Sciatic nerve (tissue), 2 donors: ENCODE results near the gene CYP3A4. TPM values are rescaled to one million over a fixed set of nuclear protein-coding genes. Genes with fewer than 3 reads are reported as not detected.
"Not testable (repeated sequence)": the region's sequence is repeated elsewhere in the genome, so short reads cannot be mapped to it uniquely, and the experiment has no call there.

ENCODE experiments used
- ATAC-seq: fragments of 200-7000 bp; cut with Tn5 transposase; one replicate; pipeline ENCODE4 v1.9.1; 2020; ENCODE audit warnings: mild to moderate bottlenecking, moderate library complexity
- DNase-seq: peaks from one replicate; pipeline ENCODE4 v3.0.0-alpha.2; 2020; ENCODE audit warnings: low spot score
- intact Hi-C: fragments of 100-400 bp; cut with DNase I; formaldehyde crosslinking; loops from one replicate; pipeline ENCODE4 v1.14.2; 2022
- total RNA-seq: library from RNA; stranded (reverse); fragmentation: NEBNext Ultra II Directional; extraction: Animal tissue kit (Norgen Biotek cat#: 25700); gene quantifications from one replicate; pipeline ENCODE4 v1.2.1, GENCODE V29; 2021
- donor health status: DM: no; HTN: no; CAD: no.
- donor health status: DM: no; HTN: no; CAD: no.

Gene CYP3A4
- total RNA-seq, 1 donor from 2014 or later = not detected

DNA sequence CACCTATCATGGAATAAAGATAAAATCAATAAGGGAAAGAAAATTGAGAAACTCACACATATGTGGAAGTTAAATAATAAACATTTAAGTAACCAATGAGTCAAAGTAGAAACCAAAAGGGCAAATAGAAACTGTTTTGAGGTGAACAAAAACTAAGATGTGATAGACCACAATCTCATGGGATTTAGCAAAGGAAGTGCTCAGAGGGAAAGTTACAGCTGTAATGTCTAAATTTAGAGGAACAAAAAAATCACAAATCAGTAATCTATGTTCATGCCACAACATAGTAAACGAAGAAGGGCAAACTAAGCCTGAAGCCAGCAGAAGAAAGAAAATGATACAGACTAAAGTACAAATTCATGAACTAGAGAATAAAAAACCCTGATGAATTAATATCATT is 16.3 kb downstream of the CYP3A4 start:
- ATAC-seq = no peak
- intact Hi-C loops = no loop called here
- no peak for DNase-seq

- ATAC-seq (no peak), DNase-seq (no peak)
- intact Hi-C loops = no loop called here
Measured at GRCh38 chr7:99766484-99767099, 17.4 kb downstream of the CYP3A4 start.

DNA sequence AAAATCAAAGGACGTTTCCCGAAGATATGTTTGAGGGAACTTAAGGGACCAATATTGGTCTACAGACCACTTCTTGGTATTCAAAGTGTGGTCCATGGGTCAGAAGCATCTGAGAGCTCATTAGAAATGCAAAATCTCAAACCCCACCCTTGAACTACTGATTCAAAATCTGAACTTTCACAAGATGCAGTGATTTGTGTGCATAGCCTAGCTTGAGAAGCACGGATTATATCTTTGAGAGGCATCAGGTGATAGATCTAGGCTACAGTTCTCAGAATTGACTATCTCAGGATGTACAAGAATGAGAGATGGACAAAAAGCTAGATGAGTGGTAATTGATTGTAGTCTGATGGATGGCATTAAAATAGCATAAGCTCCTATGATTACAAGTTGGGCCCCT is 19.5 kb downstream of the CYP3A4 start:
- intact Hi-C loops = no loop called here
- DNase-seq (no peak), ATAC-seq (no peak)

- ATAC-seq (peak; percentile 98), DNase-seq (peak; percentile 63)
- intact Hi-C loops = no loop called here
Measured at GRCh38 chr7:99762680-99763327, 21.2 kb downstream of the CYP3A4 start.

GRCh38 chr7:99755085-99755484 is 28.9 kb downstream of the CYP3A4 start:
- intact Hi-C loops = no loop called here

DNA sequence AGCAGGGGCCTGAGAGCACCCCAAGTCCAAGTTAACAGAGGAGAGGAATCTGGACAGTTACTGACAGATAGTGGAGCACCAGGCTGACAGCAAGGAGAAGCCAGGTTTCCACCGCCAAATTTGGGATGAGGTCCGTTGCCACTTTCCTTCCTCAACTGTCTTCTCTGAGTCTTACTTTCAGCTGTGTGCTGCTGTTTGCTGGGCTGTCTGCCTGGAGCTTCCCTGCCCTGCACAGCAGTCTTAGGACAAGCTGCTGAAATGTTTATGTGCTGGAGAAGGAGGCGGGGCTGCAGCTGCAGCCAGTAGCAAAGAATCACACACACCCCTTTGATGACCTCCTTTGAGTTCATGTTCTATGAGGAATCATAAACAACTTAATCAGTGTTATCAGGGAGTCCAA is 31.6 kb downstream of the CYP3A4 start:
- ATAC-seq = peak; percentile 41
- DNase-seq = no peak
- intact Hi-C loops = no loop called here

More at GRCh38 chr7:99755085-99755484, 28.9 kb downstream of the CYP3A4 start:
- ATAC-seq (no peak), DNase-seq (no peak)

GRCh38 chr7:99751322-99752052 is 32.5 kb downstream of the CYP3A4 start:
- intact Hi-C loops, DNase-seq, ATAC-seq: not testable (repeated sequence)

GRCh38 chr7:99748846-99749579 is 35.0 kb downstream of the CYP3A4 start:
- no peak for ATAC-seq
- DNase-seq = no peak
- intact Hi-C loops = no loop called here

GRCh38 chr7:99746915-99747314 is 37.1 kb downstream of the CYP3A4 start:
- DNase-seq, ATAC-seq, intact Hi-C loops: not testable (repeated sequence)

- DNase-seq, ATAC-seq, intact Hi-C loops: not testable (repeated sequence)
Measured at GRCh38 chr7:99745395-99745794, 38.6 kb downstream of the CYP3A4 start.

- DNase-seq = no peak
- ATAC-seq = no peak
Measured at GRCh38 chr7:99742737-99743394, 41.1 kb downstream of the CYP3A4 start.

GRCh38 chr7:99741441-99741795 is 42.6 kb downstream of the CYP3A4 start:
- intact Hi-C loops = no loop called here
- no peak for ATAC-seq

More at GRCh38 chr7:99742737-99743394, 41.1 kb downstream of the CYP3A4 start:
- intact Hi-C loops = no loop called here

GRCh38 chr7:99740573-99741440 is 43.2 kb downstream of the CYP3A4 start:
- ATAC-seq (peak; percentile 65), DNase-seq (no peak)
- intact Hi-C loops = no loop called here

More at GRCh38 chr7:99741441-99741795, 42.6 kb downstream of the CYP3A4 start:
- DNase-seq = no peak

DNA sequence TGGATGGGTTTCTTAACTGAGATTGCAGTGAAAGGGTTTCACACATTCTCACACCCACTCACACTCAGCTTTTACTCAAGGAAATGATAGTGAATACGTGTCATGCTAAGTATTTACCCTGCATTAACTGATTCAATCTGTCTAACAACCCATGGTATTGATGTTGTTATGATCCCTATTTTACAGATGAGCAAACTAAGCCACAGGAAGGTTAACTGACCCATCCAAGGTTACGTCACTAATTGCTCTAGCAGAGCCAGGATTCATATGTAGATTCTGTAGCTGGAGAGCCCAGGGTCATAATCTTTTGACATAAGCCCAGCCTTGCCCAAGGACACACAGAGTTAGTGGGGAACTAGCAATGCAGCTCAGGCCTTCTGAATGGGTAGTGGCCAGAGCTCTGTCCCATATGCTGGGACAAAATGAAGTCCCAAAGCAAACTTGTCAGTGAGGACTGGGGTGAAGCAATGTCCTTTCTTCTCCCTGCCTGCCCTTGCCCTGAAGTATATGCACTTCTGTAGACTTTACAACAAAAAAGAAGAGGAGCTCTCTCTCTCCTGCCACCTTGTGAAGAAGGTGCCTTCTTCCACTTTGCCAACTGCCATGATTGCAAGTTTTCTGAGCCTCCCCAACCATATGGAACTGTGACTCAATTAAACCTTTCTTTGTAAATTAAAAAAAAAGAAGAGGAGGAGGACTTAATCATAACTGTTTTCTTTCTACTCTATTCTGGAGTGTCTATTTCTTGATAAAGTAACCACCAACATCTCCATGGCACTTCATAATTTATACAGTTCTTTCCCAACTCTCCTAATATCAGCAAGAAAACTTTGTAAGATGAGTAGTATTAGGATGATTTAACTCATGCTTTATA is 44.0 kb downstream of the CYP3A4 start:
- ATAC-seq (no peak), DNase-seq (no peak)
- intact Hi-C loops = no loop called here

DNA sequence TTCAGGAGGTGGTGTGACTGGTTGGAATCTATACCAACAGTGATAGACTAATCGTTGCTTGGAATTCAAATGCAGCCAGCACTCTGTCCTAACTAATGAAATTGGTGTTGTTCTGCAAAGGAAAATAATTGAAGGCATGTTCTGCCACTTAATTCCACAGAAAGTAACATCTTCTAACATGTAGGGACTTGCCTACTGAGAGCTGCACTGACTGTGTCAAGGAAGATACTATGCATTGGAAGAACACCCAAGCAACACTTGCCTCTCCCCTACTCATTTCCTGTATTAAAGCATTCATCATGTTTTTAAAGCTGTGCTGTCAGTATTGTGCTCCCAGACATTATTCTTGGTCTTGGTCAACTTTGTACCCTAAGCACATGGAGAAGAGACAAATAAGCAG is 46.3 kb downstream of the CYP3A4 start:
- no peak for ATAC-seq
- intact Hi-C loops = no loop called here
- no peak for DNase-seq

- ATAC-seq, DNase-seq, intact Hi-C loops: not testable (repeated sequence)
Measured at GRCh38 chr7:99736667-99737066, 47.3 kb downstream of the CYP3A4 start.

DNA sequence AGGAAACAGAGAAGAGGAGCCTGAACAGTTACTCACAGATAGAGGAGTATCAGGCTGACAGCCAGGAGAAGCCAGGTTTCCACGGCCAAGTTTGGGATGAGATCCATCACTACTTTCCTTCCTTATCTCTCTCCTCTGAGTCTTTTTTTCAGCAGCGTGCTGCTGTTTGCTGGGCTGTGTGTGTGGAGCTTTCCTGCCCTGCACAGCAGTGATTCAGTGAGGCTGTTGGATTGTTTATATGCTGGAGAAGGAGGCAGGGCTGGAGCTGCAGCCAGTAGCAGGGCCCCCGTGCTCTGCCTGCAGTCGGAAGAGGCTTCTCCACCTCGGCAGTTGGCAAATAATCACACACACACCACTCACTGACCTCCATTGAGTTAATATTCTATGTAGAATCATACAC is 49.0 kb downstream of the CYP3A4 start, which contains the start of gene CYP3A7:
CYP3A7 (minus strand) TSS at position 210 of the 400 bp plus-strand sequence; CDS start at position 107, 103 bp downstream.
- DNase-seq (no peak), ATAC-seq (no peak)
- intact Hi-C loops = no loop called here
